ENCODE measurements around the gene MSX2. TPM values are rescaled to one million over a fixed set of nuclear protein-coding genes. Genes with fewer than 3 reads are reported as not detected.
A peak's percentile ranks its signal among the peaks of the same experiment; 100 is the strongest.

The MSX2 gene
- polyA plus RNA-seq, 3 donors, result 0.14 TPM; not detected in 2

- Histone ChIP-seq H4K20me1 (ENCODE audit: insufficient read depth, low read length) (no peaks in the 10 kb centered on the region), H3K27ac (ENCODE audit: low read depth in 1 of 2, low read length in 2 of 2) (no peak overlapping the region), H2AFZ (ENCODE audit: insufficient read depth, low read depth, low read length, poor library complexity, severe bottlenecking) (no peak overlapping the region), H3K4me1 (ENCODE audit: control insufficient read depth in 1 of 2, insufficient read depth in 2 of 2, low read length in 2 of 2) (peaks cover 0 to 4% of the 10 kb centered on the region in 2 donors), H3K27me3 (ENCODE audit: control insufficient read depth in 2 of 2, insufficient read depth in 2 of 2, low read length in 2 of 2) (peaks cover 92 to 98% of the 10 kb centered on the region in 2 donors), H3K4me3 (replicated peaks in 1 of 3; ENCODE audit: low read depth in 2 of 3, low read length in 3 of 3) (no peak overlapping the region), H3K36me3 (replicated peaks in 1 of 2; ENCODE audit: control insufficient read depth in 1 of 2, insufficient read depth in 2 of 2, low read length in 2 of 2) (no peaks in the 10 kb centered on the region), H3K9ac (ENCODE audit: insufficient read depth, low read length, poor library complexity, severe bottlenecking) (no peak overlapping the region), H3K79me2 (ENCODE audit: insufficient read depth, low read length) (no peaks in the 10 kb centered on the region), H3K9me3 (replicated peaks in 1 of 2; ENCODE audit: control insufficient read depth in 1 of 2, insufficient read depth in 1 of 2, low read length in 2 of 2) (peaks cover 11 to 75% of the 10 kb centered on the region in 2 donors), H3K4me2 (replicated peaks; ENCODE audit: extremely low read depth, low read length, poor library complexity, severe bottlenecking) (no peak overlapping the region)
- Mint-ChIP-seq H3K27me3 (ENCODE audit: low read depth in 3 of 3) (peaks cover 95 to 98% (median 95%) of the 10 kb centered on the region in 3 donors), H3K9me3 (peaks cover 9 to 47% (median 36%) of the 10 kb centered on the region in 7 donors), H3K4me3 (peak overlapping the region in 1 of 2 donors; percentile 87), H3K4me1 (peaks cover 13% of the 10 kb centered on the region), H3K27ac (no peak overlapping the region), H3K36me3 (peaks cover 8 to 14% of the 10 kb centered on the region in 2 donors)
- WGBS (ENCODE audit: insufficient coverage), result no CpG with 5 or more reads among the region's 4 CpGs
- TF ChIP-seq CTCF (IDR thresholded peaks at IDR 0.05), result no peak
- DNase-seq, result no peak
- intact Hi-C loops (cut with micrococcal nuclease), result no loop called here
These were observed 1.9 kb upstream of the MSX2 start for GRCh38 chr5:174722500-174722899.

- no peak overlapping the region for H3K9ac ChIP-seq (ENCODE audit: insufficient read depth, low read length, poor library complexity, severe bottlenecking)
- Mint-ChIP-seq H3K27ac (no peak overlapping the region), H3K36me3 (peaks cover 8 to 14% of the 10 kb centered on the region in 2 donors), H3K27me3 (ENCODE audit: low read depth in 3 of 3) (peaks cover 95 to 99% (median 95%) of the 10 kb centered on the region in 3 donors), H3K4me1 (peaks cover 13% of the 10 kb centered on the region), H3K4me3 (peak overlapping the region in 1 of 2 donors; percentile 87), H3K9me3 (peaks cover 9 to 46% (median 36%) of the 10 kb centered on the region in 7 donors)
- H3K36me3 ChIP-seq (replicated peaks in 1 of 2; ENCODE audit: control insufficient read depth in 1 of 2, insufficient read depth in 2 of 2, low read length in 2 of 2), result no peaks in the 10 kb centered on the region
- H3K79me2 ChIP-seq (ENCODE audit: insufficient read depth, low read length), result no peaks in the 10 kb centered on the region
- no peak for DNase-seq
- H3K4me1 ChIP-seq (ENCODE audit: control insufficient read depth in 1 of 2, insufficient read depth in 2 of 2, low read length in 2 of 2), result peaks cover 0 to 4% of the 10 kb centered on the region in 2 donors
- peaks cover 11 to 75% of the 10 kb centered on the region in 2 donors for H3K9me3 ChIP-seq (replicated peaks in 1 of 2; ENCODE audit: control insufficient read depth in 1 of 2, insufficient read depth in 1 of 2, low read length in 2 of 2)
- H4K20me1 ChIP-seq (ENCODE audit: insufficient read depth, low read length), result no peaks in the 10 kb centered on the region
- H3K4me3 ChIP-seq (replicated peaks in 1 of 3; ENCODE audit: low read depth in 2 of 3, low read length in 3 of 3), result peak overlapping the region in 1 of 3 experiments; percentile 61
- TF ChIP-seq CTCF (IDR thresholded peaks at IDR 0.05), result no peak
- no peak overlapping the region for H3K27ac ChIP-seq (ENCODE audit: low read depth in 1 of 2, low read length in 2 of 2)
- peak overlapping the region; percentile 50 for H2AFZ ChIP-seq (ENCODE audit: insufficient read depth, low read depth, low read length, poor library complexity, severe bottlenecking)
- WGBS (ENCODE audit: insufficient coverage), result 12% methylated on average over 11 of the region's 23 CpGs
- peak overlapping the region; percentile 64 for H3K4me2 ChIP-seq (replicated peaks; ENCODE audit: extremely low read depth, low read length, poor library complexity, severe bottlenecking)
- intact Hi-C loops (cut with micrococcal nuclease), result no loop called here
- peaks cover 92 to 98% of the 10 kb centered on the region in 2 donors for H3K27me3 ChIP-seq (ENCODE audit: control insufficient read depth in 2 of 2, insufficient read depth in 2 of 2, low read length in 2 of 2)
These were observed 935 bp upstream of the MSX2 start for GRCh38 chr5:174723315-174723978.
